ENCODE results near the gene KCP. TPM values are rescaled to one million over a fixed set of nuclear protein-coding genes. Genes with fewer than 3 reads are reported as not detected.

KCP gene
- total RNA-seq, 2 experiments from 2014 or later, result 0.11 TPM; not detected in 1

- Histone ChIP-seq H3K4me3 (ENCODE audit: low read length) (no peak overlapping the region), H3K27me3 (ENCODE audit: control insufficient read depth in 1 of 2, insufficient read depth in 2 of 2, low read length in 2 of 2) (no peaks in the 10 kb centered on the region), H3K4me1 (ENCODE audit: insufficient read depth, low read length) (peaks cover 21% of the 10 kb centered on the region), H3K9me3 (ENCODE audit: control insufficient read depth in 1 of 2, insufficient read depth in 1 of 2, low read length in 2 of 2) (no peaks in the 10 kb centered on the region), H3K36me3 (ENCODE audit: insufficient read depth, low read length) (peaks cover under 1% of the 10 kb centered on the region), H3K27ac (ENCODE audit: low read depth in 1 of 2, low read length in 2 of 2) (no peak overlapping the region)
- ChIA-PET POLR2A (no interaction called here), CTCF (interaction anchor here (1.2 to 1.5 kb wide), 2 partner anchors 17 to 24 kb away, joined by 4 to 6 read pairs; no protein-coding TSS in a partner anchor)
- no peak for DNase-seq
- TF ChIP-seq, protein P1, sequence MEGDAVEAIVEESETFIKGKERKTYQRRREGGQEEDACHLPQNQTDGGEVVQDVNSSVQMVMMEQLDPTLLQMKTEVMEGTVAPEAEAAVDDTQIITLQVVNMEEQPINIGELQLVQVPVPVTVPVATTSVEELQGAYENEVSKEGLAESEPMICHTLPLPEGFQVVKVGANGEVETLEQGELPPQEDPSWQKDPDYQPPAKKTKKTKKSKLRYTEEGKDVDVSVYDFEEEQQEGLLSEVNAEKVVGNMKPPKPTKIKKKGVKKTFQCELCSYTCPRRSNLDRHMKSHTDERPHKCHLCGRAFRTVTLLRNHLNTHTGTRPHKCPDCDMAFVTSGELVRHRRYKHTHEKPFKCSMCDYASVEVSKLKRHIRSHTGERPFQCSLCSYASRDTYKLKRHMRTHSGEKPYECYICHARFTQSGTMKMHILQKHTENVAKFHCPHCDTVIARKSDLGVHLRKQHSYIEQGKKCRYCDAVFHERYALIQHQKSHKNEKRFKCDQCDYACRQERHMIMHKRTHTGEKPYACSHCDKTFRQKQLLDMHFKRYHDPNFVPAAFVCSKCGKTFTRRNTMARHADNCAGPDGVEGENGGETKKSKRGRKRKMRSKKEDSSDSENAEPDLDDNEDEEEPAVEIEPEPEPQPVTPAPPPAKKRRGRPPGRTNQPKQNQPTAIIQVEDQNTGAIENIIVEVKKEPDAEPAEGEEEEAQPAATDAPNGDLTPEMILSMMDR (IDR thresholded peaks at IDR 0.05), result no peak
- Mint-ChIP-seq H3K4me3 (no peak overlapping the region), H3K4me1 (ENCODE audit: low read depth) (peaks cover 18% of the 10 kb centered on the region), H3K27ac (no peak overlapping the region), H3K36me3 (ENCODE audit: low read depth) (peaks cover 6% of the 10 kb centered on the region), H3K27me3 (no peaks in the 10 kb centered on the region), H3K9me3 (no peaks in the 10 kb centered on the region)
- ATAC-seq (ENCODE audit: poor library complexity), result no peak
- intact Hi-C loops (cut with DNase I, micrococcal nuclease), result loop anchor here in 1 of 2 experiments (5.0 to 10.0 kb wide), 3 partner anchors 122 to 1207 kb away; partner anchors contain the start of genes CALU, SND1 and STRIP2
These were observed 51.0 kb downstream of the KCP start for GRCh38 chr7:128859232-128860157.

- TF ChIP-seq, protein P1 (IDR thresholded peaks at IDR 0.05), result no peak
- Histone ChIP-seq H3K4me3 (ENCODE audit: low read length) (no peak overlapping the region), H3K27ac (ENCODE audit: low read depth in 1 of 2, low read length in 2 of 2) (no peak overlapping the region), H3K36me3 (ENCODE audit: insufficient read depth, low read length) (no peaks in the 10 kb centered on the region), H3K27me3 (ENCODE audit: control insufficient read depth in 1 of 2, insufficient read depth in 2 of 2, low read length in 2 of 2) (no peaks in the 10 kb centered on the region), H3K9me3 (ENCODE audit: control insufficient read depth in 1 of 2, insufficient read depth in 1 of 2, low read length in 2 of 2) (no peaks in the 10 kb centered on the region), H3K4me1 (ENCODE audit: insufficient read depth, low read length) (peaks cover 13% of the 10 kb centered on the region)
- ChIA-PET POLR2A (no interaction called here), CTCF (interaction anchor here (1.5 kb wide), 1 partner anchor 25 kb away, joined by 6 read pairs; no protein-coding TSS in a partner anchor)
- no peak for DNase-seq
- H3K36me3 Mint-ChIP-seq (ENCODE audit: low read depth), result peaks cover 6% of the 10 kb centered on the region
- H3K4me3 Mint-ChIP-seq, result no peak overlapping the region
- intact Hi-C loops (cut with DNase I, micrococcal nuclease), result no loop called here
- H3K27ac Mint-ChIP-seq, result no peak overlapping the region
- ATAC-seq (ENCODE audit: poor library complexity), result no peak
- no peaks in the 10 kb centered on the region for H3K27me3 Mint-ChIP-seq
- H3K4me1 Mint-ChIP-seq (ENCODE audit: low read depth), result peaks cover 15% of the 10 kb centered on the region
- H3K9me3 Mint-ChIP-seq, result no peaks in the 10 kb centered on the region
These were observed 51.9 kb downstream of the KCP start for GRCh38 chr7:128858380-128859231.

GRCh38 chr7:128856001-128856718, 54.3 kb downstream of the KCP start:
- H3K4me1 ChIP-seq (ENCODE audit: insufficient read depth, low read length), result no peaks in the 10 kb centered on the region
- Mint-ChIP-seq H3K27ac (no peak overlapping the region), H3K4me3 (no peak overlapping the region), H3K4me1 (ENCODE audit: low read depth) (no peaks in the 10 kb centered on the region), H3K27me3 (no peaks in the 10 kb centered on the region), H3K9me3 (no peaks in the 10 kb centered on the region), H3K36me3 (ENCODE audit: low read depth) (no peaks in the 10 kb centered on the region)
- ChIA-PET CTCF (no interaction called here), POLR2A (no interaction called here)
- peaks cover 0 to 2% of the 10 kb centered on the region in 2 experiments for H3K27me3 ChIP-seq (ENCODE audit: control insufficient read depth in 1 of 2, insufficient read depth in 2 of 2, low read length in 2 of 2)
- no peaks in the 10 kb centered on the region for H3K9me3 ChIP-seq (ENCODE audit: control insufficient read depth in 1 of 2, insufficient read depth in 1 of 2, low read length in 2 of 2)
- no peak for DNase-seq
- H3K27ac ChIP-seq (ENCODE audit: low read depth in 1 of 2, low read length in 2 of 2), result no peak overlapping the region
- ATAC-seq (ENCODE audit: poor library complexity), result no peak
- intact Hi-C loops (cut with DNase I, micrococcal nuclease), result no loop called here
- TF ChIP-seq, protein P1 (IDR thresholded peaks at IDR 0.05), result no peak
- no peak overlapping the region for H3K4me3 ChIP-seq (ENCODE audit: low read length)
- no peaks in the 10 kb centered on the region for H3K36me3 ChIP-seq (ENCODE audit: insufficient read depth, low read length)

Measured in CD4-positive, alpha-beta T cell (primary cell).